ENCODE data around the gene SLC25A25. TPM values are rescaled to one million over a fixed set of nuclear protein-coding genes. Genes with fewer than 3 reads are reported as not detected.

The SLC25A25 gene
- total RNA-seq, 1 experiment from 2014 or later = 18.5 TPM

DNA sequence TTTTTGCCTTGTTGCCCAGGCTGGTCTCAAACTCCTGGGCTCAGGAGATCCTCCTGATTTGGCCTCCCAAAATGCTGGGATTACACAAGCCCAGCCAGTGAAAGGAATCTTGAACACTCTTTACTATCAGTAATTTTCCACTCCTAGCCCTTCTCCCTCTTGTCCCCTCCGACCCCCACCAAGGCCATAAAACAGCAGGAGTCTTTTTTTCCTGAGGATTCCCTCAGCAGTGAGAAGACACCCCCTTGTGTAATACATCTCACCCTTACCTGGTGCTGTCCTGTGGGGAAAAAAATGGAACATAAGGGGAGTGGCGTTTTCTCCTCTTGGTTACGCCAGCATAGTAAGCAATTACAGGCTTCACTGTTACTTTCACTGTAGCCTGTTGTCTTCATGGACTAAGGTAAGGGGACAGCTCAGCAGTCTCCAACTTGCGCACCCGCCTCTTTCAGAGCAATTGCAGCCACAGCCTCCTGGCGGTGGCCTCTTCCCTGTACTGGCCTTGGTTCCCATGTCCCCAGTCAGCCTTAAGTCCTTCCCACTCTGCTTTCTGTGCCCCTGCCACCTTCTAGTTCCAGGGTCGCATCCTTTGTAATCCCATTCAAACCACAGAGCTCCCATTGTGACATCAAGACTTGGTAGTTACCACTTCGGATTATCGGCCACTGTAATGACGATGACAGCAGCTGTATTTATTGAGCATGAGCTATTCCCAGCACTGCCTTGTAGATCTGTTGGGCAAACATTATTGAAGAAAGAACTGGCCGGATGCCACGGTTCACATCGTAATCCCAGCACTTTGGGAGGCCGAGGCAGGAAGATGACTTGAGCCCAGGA is 10.9 kb upstream of the SLC25A25 start:
- Mint-ChIP-seq H3K4me3 (ENCODE audit: unreplicated experiment) (no peak overlapping the region), H3K9me3 (ENCODE audit: unreplicated experiment) (no peaks in the 10 kb centered on the region), H3K36me3 (ENCODE audit: insufficient read depth, unreplicated experiment) (no peaks in the 10 kb centered on the region), H3K27me3 (ENCODE audit: insufficient read depth, unreplicated experiment) (no peaks in the 10 kb centered on the region), H3K27ac (ENCODE audit: unreplicated experiment) (peak overlapping the region; percentile 15), H3K4me1 (ENCODE audit: low read depth, unreplicated experiment) (peaks cover 6% of the 10 kb centered on the region)
- Histone ChIP-seq H3K9me3 (no peaks in the 10 kb centered on the region), H3K4me1 (peaks cover 3% of the 10 kb centered on the region; the same call in 1 of the 2 replicates), H3K36me3 (ENCODE audit: control insufficient read depth, insufficient read depth, low read length) (no peaks in the 10 kb centered on the region), H3K4me3 (ENCODE audit: low read depth, low read length) (no peak overlapping the region), H3K27me3 (replicated peaks; ENCODE audit: control insufficient read depth, insufficient read depth, low read length) (no peaks in the 10 kb centered on the region)
- intact Hi-C loops (cut with micrococcal nuclease; ENCODE audit: unreplicated experiment) = no loop called here
- CTCF ChIA-PET = interaction anchor here (1.5 kb wide), 1 partner anchor 11 kb away, joined by 8 read pairs; the partner anchor contains the start of genes NAIF1 and SLC25A25
- POLR2A ChIA-PET = no interaction called here
- DNase-seq = peak in 1 of 2 experiments; percentile 36
- no TSS peak for BruUV-seq (replicated peaks)
- TF ChIP-seq, protein P1, sequence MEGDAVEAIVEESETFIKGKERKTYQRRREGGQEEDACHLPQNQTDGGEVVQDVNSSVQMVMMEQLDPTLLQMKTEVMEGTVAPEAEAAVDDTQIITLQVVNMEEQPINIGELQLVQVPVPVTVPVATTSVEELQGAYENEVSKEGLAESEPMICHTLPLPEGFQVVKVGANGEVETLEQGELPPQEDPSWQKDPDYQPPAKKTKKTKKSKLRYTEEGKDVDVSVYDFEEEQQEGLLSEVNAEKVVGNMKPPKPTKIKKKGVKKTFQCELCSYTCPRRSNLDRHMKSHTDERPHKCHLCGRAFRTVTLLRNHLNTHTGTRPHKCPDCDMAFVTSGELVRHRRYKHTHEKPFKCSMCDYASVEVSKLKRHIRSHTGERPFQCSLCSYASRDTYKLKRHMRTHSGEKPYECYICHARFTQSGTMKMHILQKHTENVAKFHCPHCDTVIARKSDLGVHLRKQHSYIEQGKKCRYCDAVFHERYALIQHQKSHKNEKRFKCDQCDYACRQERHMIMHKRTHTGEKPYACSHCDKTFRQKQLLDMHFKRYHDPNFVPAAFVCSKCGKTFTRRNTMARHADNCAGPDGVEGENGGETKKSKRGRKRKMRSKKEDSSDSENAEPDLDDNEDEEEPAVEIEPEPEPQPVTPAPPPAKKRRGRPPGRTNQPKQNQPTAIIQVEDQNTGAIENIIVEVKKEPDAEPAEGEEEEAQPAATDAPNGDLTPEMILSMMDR (IDR thresholded peaks at IDR 0.05; ENCODE audit: insufficient read depth in 1 of 2, low read depth in 1 of 2, low read length in 1 of 2, severe bottlenecking in 1 of 2, unreplicated experiment in 1 of 2) = no peak

DNA sequence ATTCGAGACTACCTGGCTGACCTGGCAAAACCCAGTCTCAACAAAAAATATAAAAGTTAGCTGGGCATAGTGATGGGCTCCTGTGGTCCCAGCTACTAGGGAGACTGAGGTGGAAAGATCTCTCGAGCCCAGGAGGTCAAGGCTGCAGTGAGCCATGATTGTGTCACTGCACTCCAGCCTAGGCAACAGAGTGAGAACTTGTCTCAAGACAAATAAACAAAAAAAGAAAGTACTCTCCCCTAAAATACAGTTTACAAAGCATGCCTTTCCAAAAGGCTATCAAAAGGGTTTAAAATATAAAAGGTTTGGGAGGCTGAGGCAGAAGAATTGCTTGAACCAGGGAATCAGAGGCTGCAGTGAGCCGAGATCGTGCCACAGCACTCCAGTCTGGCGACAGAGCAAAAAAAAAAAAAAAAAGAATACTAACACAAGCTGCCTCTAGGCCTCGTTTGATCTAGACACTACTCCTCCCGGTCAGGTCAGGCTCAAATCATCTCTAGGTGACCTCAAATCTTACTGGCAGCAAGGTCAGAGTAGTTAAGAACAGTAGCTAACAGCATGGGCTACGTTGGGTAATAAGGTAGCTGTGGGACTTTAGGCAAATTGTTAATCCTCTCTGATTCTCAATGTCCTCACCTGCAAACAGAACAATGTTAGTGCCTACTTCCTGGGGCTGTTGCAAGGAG is 10.2 kb upstream of the SLC25A25 start:
- no peak for DNase-seq
- H3K27me3 Mint-ChIP-seq (ENCODE audit: insufficient read depth, unreplicated experiment) = no peaks in the 10 kb centered on the region
- no TSS peak for BruUV-seq (replicated peaks)
- 0 out of 2 replicates have a peak, but pooled peaks cover 3% of the 10 kb centered on the region for H3K4me1 ChIP-seq
- no peaks in the 10 kb centered on the region for H3K36me3 ChIP-seq (ENCODE audit: control insufficient read depth, insufficient read depth, low read length)
- no peak overlapping the region for H3K27ac Mint-ChIP-seq (ENCODE audit: unreplicated experiment)
- ChIA-PET CTCF (interaction anchor here (0.6 kb wide), 1 partner anchor 133 kb away, joined by 5 read pairs; no protein-coding TSS in a partner anchor), POLR2A (no interaction called here)
- H3K36me3 Mint-ChIP-seq (ENCODE audit: insufficient read depth, unreplicated experiment) = no peaks in the 10 kb centered on the region
- no peaks in the 10 kb centered on the region for H3K9me3 Mint-ChIP-seq (ENCODE audit: unreplicated experiment)
- TF ChIP-seq, protein P1 (IDR thresholded peaks at IDR 0.05; ENCODE audit: insufficient read depth in 1 of 2, low read depth in 1 of 2, low read length in 1 of 2, severe bottlenecking in 1 of 2, unreplicated experiment in 1 of 2) = no peak
- peaks cover 6% of the 10 kb centered on the region for H3K4me1 Mint-ChIP-seq (ENCODE audit: low read depth, unreplicated experiment)
- no peaks in the 10 kb centered on the region for H3K9me3 ChIP-seq
- H3K4me3 Mint-ChIP-seq (ENCODE audit: unreplicated experiment) = no peak overlapping the region
- H3K27me3 ChIP-seq (replicated peaks; ENCODE audit: control insufficient read depth, insufficient read depth, low read length) = no peaks in the 10 kb centered on the region
- intact Hi-C loops (cut with micrococcal nuclease; ENCODE audit: unreplicated experiment) = no loop called here
- H3K4me3 ChIP-seq (ENCODE audit: low read depth, low read length) = no peak overlapping the region

DNA sequence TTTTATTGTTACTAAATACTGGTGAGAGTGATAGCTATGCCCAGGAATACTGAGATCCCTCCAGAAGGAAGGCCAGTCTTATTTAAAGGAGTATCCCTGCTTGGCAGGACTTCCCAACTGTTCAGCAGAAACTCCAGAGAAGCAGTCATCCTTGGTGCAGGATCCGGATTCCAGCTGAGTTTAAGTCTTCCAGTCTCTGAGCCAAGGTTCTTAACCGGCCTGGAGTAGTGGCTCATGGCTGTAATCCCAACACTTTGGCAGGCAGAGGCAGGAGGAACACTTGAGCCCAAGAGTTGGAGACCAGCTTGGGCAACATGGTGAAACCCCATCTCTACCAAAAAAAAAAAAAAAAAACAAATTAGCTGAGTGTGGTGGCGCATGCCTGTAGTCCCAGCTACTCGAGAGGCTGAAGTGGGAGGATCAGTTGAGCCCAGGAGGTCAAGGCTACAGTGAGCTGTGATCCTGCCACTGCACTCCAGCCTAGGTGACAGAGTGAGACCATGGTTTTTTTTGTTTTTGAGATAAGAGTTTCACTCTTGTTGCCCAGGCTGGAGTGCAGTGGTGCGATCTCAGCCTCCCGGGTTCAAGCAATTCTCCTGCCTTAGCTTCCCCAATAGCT is 8.6 kb upstream of the SLC25A25 start:
- TF ChIP-seq, protein P1 (IDR thresholded peaks at IDR 0.05; ENCODE audit: insufficient read depth in 1 of 2, low read depth in 1 of 2, low read length in 1 of 2, severe bottlenecking in 1 of 2, unreplicated experiment in 1 of 2) = no peak
- Histone ChIP-seq H3K36me3 (ENCODE audit: control insufficient read depth, insufficient read depth, low read length) (no peaks in the 10 kb centered on the region), H3K9me3 (no peaks in the 10 kb centered on the region), H3K4me3 (ENCODE audit: low read depth, low read length) (no peak overlapping the region), H3K27me3 (replicated peaks; ENCODE audit: control insufficient read depth, insufficient read depth, low read length) (no peaks in the 10 kb centered on the region), H3K4me1 (0 out of 2 replicates have a peak, but pooled peaks cover 3% of the 10 kb centered on the region)
- CTCF ChIA-PET = no interaction called here
- BruUV-seq (replicated peaks) = no TSS peak
- DNase-seq = no peak
- no peak overlapping the region for H3K4me3 Mint-ChIP-seq (ENCODE audit: unreplicated experiment)
- POLR2A ChIA-PET = interaction anchor here (0.6 kb wide), 1 partner anchor 9 kb away, joined by 4 read pairs; the partner anchor contains the start of gene SLC25A25
- no peak overlapping the region for H3K27ac Mint-ChIP-seq (ENCODE audit: unreplicated experiment)
- intact Hi-C loops (cut with micrococcal nuclease; ENCODE audit: unreplicated experiment) = no loop called here
- H3K27me3 Mint-ChIP-seq (ENCODE audit: insufficient read depth, unreplicated experiment) = no peaks in the 10 kb centered on the region
- no peaks in the 10 kb centered on the region for H3K9me3 Mint-ChIP-seq (ENCODE audit: unreplicated experiment)
- H3K36me3 Mint-ChIP-seq (ENCODE audit: insufficient read depth, unreplicated experiment) = no peaks in the 10 kb centered on the region
- H3K4me1 Mint-ChIP-seq (ENCODE audit: low read depth, unreplicated experiment) = peaks cover 2% of the 10 kb centered on the region

All from Caco-2 (cell line).